GM21423 (cell line): Measurements from ENCODE around the gene SDC1.

Experiments used
- ATAC-seq: cut with Tn5 transposase; IDR thresholded peaks from one replicate; pipeline ENCODE4 v1.9.1; 2021; ENCODE audit warnings: mild to moderate bottlenecking, moderate library complexity; ENCODE audit not compliant: unreplicated experiment

SDC1 gene

DNA sequence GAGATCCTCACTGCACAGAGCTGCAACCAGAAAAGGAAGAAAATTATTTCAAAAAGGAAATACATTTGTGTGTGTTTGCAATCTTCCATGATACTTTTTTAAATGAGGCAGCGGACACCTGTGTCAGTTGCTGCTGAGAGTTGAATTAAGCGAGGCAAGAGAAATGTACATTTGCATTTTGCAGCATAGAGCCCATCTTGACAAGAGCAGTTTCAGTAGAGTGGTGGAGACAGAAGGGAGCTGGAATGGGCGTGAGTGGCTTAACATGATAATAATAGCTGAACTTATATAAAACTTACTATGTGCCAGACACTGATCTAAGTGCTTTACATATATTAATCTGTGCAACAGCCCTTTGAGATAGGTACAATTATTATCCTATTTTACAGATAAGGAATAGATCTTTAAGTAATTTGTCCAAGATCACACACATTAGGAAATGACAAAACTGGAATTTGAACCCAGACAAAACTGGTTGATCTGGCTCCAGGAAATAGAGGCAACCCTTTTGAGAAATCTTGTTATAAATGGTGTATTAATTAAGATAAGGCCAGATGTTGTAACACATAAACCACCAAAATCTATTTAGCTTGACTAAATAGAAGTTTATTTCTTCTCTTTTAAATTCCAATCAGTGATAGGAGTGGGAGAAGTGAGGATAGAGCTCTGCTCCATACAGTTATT is 68.7 kb downstream of the SDC1 start:
- ATAC-seq, result no peak

DNA sequence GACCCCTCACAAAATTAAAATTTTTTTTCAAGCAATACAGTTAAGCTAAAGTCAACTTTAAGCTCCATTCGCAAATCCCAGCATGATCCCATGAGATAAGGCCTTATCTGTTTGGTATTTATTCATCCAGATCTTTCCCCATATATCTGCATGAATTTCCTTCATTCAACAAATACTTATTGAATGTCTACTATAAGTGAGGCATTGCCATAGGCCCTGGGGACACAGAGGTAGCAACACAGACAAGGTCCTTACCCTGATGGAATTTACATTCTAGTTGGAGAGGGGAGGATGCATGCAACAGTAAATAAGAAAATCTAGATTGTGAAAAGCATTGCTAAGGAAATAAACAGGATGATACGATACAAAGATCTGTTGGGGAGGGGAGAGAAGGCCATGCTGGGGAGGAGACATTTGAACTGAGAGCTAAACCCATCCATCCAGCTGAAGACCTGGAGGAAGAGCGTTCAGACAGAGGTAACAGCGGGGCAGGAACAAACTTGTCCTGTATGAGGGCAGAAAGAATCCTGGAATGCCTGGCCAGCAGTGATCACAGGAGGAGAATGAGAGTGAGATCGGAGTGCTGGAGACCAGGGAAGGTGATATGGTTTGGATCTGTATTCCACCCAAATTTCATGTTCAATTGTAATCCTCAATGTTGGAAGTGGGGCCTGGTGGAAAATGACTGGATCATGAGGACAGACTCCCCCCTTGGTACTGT is 71.6 kb downstream of the SDC1 start:
- no peak for ATAC-seq

DNA sequence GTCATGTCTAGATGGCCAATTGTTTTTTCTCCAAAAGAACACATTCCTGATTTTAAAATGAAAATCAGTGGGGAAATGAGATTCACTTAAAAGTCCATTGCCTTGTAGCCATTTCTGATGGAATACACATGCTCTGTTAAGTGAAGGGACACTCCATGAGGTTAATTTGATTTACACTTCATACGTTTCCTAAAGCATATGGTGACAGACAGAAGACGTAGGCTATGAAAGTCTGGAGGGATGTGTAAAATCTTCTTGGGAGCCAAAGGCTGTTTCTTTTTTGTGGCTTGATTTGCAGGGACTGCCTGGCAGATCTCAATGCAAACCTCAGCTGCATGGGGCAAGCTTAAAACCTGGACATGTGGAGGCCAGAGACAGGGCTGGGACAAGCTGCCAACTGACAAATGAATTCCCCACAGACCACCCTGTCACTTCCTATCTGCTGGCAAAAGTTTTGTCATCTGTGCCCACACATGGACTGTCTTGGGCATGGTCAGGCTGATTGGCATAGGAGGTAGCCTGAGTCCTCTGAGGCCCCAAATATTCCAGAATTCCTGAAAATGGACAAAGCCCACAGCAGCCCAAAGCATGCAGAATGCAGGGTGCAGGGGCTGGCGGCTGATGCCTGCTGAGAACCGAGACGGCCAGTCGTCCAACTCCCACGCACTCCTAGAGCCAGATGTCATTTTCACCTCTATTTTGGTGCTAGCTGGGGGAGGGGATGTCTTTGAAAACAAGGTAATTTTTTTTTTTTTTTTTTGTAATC is 73.9 kb downstream of the SDC1 start:
- ATAC-seq, result no peak
